ENCODE measurements around the gene PPP2R5E.

DNA sequence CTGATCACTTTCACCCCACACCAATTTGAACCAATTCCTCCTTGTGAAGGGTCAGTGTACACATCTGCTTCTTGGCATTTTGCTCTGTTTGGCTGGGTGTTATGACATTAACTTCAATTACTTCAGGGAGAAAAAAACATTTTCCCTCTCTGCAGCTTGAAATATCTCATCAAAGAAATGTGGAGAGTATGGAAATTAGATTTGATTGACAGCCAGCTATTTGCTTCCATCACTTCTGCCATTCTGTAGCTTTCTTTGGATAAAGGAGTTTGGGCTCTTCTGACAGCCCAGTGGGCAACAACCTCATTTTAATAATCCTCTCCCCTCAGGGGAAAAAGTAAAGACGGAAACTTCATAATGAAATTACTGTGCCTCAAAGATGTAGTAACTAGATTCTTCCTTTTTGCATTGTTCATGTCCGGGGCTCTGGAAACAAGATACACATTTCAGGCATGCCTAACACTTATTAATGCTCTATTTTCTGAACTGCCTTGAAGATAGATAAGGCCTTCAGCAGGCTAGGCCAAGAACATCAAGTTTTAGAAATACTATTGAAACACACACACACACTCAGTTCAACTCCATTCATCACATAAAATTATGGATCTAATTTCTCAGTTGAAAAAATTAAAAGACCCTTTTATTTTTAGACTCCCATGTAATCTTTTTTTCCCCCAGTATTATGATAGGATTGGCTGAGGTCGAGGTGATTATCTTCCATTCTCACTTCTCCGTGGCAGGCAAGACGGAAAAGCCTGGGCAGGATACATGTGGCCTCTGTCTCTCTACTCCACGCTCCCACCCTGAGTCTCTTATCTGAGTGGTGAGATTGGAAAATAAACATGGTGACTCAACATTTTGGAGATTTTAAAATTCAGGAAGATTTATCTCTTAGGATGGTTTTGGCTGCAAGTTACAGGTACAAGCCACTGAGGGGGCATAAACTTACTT lies 214.1 kb downstream of the PPP2R5E start:
- TF ChIP-seq, protein P1, sequence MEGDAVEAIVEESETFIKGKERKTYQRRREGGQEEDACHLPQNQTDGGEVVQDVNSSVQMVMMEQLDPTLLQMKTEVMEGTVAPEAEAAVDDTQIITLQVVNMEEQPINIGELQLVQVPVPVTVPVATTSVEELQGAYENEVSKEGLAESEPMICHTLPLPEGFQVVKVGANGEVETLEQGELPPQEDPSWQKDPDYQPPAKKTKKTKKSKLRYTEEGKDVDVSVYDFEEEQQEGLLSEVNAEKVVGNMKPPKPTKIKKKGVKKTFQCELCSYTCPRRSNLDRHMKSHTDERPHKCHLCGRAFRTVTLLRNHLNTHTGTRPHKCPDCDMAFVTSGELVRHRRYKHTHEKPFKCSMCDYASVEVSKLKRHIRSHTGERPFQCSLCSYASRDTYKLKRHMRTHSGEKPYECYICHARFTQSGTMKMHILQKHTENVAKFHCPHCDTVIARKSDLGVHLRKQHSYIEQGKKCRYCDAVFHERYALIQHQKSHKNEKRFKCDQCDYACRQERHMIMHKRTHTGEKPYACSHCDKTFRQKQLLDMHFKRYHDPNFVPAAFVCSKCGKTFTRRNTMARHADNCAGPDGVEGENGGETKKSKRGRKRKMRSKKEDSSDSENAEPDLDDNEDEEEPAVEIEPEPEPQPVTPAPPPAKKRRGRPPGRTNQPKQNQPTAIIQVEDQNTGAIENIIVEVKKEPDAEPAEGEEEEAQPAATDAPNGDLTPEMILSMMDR (conservative IDR thresholded peaks at IDR 0.05; ENCODE audit: low read length) = no peak
- no peak for TF ChIP-seq EZH2phosphoT487 (IDR thresholded peaks at IDR 0.05; ENCODE audit: borderline replicate concordance, low read depth, low read length)

Measured in OCI-LY7 (cell line).